NCI-H446 treated with DMSO at 0.1 percent for 48 hours (cell line): Measurements from ENCODE around the gene FCER1A.

ENCODE experiments used
- DNase-seq: peaks from one replicate; lab custom pipeline; 2025; lab: John Stamatoyannopoulos, UW

The FCER1A gene

GRCh38 chr1:159352436-159352835 lies 50.3 kb downstream of the FCER1A start:
- no peak for DNase-seq
